ENCODE results near the gene TXNDC8.

TXNDC8 gene

DNA sequence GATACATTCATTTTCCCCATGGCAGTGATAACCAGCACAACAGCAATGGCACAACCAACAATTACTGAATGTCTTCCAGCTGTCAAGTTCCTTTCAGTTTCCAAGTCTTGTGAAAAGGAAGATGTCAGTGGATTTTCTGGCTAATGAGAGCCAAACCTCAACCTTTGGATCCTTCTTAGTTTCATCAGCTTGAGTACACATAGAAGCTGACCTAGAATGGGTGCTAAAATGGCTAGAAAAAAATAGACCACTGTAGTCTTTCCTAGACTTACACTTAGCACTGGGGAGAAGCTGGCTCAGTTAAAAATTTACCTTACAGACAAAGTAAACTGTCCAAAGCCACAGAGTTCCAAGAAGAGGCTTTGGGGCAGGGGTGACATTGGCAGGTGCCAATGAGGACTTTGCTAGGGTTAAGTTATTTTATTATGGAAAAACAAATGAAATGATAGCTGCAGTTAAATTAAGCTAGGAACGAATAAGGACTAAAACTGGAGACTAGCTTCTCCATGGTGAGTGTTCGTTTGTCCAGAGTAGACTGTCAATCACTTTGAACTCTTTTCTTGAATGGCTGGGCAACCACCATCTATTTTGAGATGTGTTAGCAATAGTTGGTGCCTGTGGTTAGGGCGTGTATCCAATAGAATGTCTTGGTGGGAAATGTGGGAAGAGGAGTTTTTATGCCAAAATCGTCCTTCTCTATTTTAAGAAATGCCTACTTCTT is 55.5 kb downstream of the TXNDC8 start:
- DNase-seq (ENCODE audit: low read depth in 3 of 3, low spot score in 1 of 3): no peak

DNA sequence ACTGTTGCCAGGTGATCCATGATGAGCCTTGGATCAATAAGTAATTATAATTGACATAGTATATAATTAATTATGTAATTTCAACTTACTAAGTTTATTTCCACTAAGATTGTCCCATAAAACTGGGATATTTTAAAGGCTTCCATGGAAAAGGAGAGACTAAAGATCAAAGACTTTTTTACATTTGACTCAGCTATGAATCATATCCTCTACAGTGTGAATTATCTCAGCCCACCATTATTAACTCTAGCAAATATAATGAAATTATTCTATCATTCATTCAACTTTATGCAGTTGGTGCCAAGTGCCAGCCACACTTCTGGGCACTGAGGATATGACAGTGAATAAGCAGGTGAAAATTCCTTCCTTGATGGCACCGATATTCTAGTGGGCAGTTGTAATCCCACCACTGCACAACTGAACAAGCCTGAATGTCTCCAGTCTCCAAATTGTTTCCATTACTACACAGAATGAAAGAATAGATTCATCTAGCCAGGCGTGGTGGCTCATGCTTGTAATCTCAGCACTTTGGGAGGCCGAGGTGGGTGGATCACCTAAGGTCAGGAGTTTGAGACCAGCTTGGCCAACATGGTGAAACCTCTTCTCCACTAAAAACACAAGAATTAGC is 59.5 kb downstream of the TXNDC8 start:
- DNase-seq (ENCODE audit: low read depth in 3 of 3, low spot score in 1 of 3): no peak

DNA sequence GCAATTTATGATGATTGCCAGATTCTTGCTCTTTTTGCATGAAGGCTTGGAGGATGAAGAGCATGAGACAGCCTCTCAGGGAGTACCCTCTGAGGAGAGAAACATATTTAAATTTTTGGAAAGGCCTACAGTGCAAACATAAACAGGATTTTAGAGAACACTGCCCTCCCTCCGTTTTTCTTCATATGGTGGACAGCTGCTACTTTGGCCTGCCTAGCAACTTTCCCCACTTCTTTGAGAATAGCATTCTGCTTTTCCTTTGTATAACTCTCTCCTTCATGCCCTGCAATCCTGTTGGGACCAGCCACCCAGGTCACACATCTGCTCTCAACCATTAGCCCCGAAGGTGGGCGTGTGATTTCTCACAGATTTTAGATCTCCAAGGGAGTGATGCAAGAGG is 60.9 kb downstream of the TXNDC8 start:
- no peak for DNase-seq (ENCODE audit: low read depth in 3 of 3, low spot score in 1 of 3)

DNA sequence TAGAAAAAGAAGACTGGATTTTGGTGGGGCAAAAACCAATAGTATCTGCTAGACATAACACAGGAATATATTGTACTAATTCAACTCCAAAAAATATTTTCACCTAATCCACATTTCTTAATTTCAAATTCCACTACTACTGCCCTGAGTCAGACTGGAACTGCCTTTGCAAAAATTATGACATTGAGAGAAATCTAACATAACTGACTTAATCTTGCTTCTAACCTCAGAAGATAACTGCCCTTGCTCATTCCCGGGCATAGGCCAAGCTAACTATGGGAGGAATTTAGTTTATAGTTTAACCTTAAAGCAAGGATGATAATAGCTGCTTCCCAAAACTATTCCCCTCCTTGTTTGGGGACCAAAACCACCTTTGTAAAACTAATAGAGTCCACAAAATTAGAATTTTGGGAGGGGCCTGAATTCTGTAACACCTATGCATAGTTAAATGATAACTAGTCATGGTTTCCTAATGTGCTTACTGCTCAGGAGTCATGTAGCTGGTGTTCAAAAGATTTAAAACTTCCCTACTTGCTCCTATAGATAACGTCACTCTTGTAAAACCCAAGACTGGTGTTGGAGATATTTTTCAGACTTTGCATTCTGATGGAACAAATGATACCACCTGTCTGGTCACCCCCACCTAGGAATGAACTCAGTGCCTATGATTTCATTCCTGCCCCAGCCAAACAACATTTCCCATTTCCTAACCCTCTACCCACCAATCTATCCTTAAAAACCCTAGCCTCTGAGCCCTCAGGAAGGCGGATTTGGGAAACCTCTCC is 67.3 kb downstream of the TXNDC8 start:
- DNase-seq (ENCODE audit: low read depth in 3 of 3, low spot score in 1 of 3): no peak

DNA sequence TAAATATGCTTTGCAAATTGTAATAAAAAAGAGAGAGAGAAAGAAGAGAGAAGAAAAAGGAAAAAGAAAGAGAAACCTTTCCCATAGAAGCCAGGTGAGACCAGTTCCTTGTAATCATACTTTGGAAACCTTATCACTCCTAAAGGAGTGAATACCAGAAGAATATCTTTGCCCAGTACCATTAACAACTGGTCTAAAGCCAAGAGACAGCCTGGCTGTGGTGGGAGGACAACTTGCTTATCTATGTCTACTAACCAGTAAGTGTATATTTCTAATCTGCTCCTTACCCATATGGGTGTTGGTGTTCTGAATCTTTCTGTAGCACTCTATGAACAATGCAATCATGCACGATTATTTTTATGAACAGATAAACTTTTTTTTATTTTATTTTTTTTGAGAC is 70.9 kb downstream of the TXNDC8 start:
- DNase-seq (ENCODE audit: low read depth in 3 of 3, low spot score in 1 of 3): no peak

DNA sequence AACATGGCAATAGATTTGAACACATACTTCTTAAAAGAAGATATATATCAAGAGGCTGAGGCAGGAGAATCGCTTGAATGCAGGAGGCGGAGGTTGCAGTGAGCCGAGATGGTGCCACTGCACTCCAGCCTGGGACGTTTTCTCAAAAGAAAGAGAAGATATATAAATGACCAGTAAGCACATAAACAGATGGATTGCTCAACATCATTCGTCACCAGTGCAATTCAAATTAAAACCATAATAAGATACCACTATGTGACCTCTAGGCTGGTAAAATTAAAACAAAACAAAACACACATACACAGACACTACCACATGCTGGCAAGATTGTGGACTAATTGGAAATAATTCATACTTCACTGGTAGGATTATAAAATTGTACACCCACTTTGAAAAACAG is 76.0 kb downstream of the TXNDC8 start:
- DNase-seq (ENCODE audit: low read depth in 3 of 3, low spot score in 1 of 3): no peak

DNA sequence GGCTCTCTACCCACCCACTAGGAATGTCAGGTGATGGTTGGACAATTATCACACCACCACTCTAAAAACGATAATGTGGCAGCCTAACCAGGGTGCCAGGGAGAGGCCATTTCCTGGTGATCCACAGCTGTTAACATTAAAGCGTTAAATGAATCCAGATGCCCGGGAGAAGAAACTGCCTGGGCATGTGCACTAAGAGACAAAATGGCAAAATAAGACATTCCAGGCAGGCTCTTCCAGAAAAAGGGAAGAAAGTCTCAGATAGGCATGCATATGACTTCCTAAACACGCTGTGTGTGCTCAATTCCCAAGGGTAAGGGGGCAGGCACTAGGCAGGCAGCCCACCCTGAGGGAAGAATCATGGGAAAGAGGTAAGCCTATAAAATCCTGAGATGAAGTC is 76.8 kb downstream of the TXNDC8 start:
- no peak for DNase-seq (ENCODE audit: low read depth in 3 of 3, low spot score in 1 of 3)

DNA sequence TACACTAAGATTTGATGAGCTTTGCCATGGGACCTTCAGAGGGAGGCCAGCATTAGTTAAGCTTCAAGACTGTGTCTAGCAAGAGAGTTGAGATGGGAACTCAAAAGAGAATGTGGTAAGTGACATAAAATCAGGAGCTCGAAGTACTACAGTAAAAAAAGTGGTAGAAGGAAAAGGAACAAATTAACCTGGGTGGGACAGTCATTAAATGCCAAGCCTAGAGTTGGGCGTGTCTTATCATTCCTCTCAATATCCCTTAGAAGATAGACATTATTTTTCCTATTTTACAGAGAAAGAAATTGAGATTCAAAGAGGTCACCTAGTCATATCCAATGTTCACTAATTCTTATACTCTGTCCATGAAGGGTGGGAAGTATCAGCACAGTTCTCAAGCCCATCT is 78.1 kb downstream of the TXNDC8 start:
- no peak for DNase-seq (ENCODE audit: low read depth in 3 of 3, low spot score in 1 of 3)

DNA sequence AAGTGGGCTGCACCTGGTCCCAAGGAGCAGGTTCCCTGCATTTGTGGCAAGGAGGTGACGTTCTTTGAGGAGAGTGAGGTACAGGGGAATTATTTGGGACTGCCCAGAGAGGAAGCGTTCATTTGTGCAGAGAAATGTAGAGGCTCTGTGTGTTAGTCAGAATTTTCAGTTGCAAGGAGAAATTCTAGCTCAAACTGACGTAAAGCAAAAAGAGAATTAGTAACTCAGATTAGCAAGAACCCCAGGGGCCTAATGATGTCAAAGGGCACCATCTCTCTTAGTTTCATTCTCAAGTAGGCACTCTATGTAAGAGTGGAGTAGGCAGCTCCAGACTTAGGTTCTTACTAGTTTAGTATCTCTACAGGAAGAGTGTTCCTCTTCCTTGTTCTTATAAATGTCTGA is 79.0 kb downstream of the TXNDC8 start:
- no peak for DNase-seq (ENCODE audit: low read depth in 3 of 3, low spot score in 1 of 3)

DNA sequence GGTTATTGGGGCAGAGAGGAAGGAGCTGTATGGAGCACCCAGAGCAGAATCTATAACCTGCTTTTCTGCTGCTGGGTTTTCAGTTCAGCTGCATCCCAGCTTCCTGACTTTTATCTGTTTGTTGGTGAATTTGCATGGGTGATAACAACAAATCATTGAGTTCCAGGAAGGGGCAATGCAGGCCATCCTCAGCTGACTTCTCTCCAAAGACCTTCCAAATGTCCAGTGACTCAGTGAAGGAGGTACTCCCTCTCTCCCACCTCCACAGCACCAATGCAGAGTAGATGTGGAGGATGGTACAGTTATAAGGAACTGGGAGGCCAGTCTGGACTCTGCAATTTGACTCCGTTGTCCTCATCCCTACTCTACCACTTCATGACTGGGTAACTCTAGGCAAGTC is 79.7 kb downstream of the TXNDC8 start:
- no peak for DNase-seq (ENCODE audit: low read depth in 3 of 3, low spot score in 1 of 3)

DNA sequence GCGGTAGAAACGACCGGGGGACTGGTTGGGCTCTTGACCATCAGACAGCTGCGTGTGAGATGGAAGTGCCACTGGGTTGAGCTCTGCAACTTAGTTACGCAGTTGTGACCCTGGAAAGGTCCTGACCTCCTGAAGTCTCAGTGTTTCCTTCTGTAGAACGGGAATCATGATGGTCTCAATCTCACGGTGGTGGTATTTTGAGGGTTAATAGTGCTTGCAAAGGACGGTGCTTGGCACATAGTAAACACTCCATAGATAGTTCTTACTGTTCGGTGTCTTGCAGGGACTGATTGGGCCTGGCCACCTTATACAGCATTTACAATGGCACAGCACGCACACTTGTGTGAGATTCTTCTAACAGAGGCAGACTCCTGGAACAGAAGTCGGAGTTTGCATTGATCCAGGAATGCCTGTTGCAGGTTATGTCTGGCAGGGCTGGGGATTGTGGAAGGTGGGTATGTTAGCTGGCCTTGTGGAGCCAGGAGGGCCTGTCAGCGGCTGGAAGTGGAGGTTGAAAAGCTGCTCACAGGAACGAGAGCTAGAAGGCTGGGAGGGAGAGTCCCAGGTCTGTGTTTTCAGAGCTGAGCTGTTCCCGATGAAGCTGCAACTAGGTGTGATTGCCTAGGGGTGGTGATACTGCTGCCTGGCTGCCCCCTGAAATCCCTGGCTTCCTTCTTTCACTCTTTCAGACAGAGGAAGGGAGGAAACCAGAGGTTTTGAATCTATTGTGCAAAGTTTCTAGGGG is 80.4 kb downstream of the TXNDC8 start:
- no peak for DNase-seq (ENCODE audit: low read depth in 3 of 3, low spot score in 1 of 3)

DNA sequence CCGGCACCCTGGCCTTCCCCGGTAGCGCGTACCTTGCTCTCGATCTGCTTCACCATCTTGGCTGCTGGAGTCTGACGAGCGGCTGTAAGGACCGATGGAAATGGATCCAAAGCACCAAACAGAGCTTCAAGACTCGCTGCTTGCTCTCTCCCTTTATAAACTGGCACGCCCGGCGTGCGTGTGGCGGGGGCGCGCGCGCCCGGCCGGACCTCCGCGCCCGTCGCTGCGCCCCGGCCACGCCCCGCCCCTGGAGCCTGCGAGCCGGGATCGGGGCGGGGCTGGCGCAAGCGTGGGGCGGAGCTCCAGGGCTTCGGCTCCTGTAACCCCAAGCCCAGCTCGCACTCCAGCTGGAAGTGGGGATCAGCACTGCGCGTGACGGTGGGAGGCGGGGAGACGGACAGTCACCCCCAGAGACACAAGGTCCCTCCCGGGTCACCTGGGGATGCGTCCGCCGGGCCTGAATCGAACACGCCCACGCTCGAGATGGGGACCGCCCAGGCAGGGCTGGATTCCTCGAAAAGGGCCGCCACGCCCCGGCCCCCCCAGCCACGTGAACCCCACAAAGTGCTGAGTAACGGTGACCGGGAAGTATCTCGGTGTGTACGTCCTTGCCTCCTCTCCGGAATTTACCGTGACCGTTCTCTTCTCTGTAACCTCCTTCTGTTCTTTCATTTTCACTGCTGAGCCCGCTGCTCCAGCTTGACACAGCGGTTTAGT is 81.1 kb downstream of the TXNDC8 start, which contains the start of gene TXN:
TSS of gene TXN (minus strand) at position 128 of the 717 bp plus-strand sequence. CDS start at position 56, 72 bp downstream.
- peak; percentile 32 to 85 (median 57) for DNase-seq (ENCODE audit: low read depth in 3 of 3, low spot score in 1 of 3)

DNA sequence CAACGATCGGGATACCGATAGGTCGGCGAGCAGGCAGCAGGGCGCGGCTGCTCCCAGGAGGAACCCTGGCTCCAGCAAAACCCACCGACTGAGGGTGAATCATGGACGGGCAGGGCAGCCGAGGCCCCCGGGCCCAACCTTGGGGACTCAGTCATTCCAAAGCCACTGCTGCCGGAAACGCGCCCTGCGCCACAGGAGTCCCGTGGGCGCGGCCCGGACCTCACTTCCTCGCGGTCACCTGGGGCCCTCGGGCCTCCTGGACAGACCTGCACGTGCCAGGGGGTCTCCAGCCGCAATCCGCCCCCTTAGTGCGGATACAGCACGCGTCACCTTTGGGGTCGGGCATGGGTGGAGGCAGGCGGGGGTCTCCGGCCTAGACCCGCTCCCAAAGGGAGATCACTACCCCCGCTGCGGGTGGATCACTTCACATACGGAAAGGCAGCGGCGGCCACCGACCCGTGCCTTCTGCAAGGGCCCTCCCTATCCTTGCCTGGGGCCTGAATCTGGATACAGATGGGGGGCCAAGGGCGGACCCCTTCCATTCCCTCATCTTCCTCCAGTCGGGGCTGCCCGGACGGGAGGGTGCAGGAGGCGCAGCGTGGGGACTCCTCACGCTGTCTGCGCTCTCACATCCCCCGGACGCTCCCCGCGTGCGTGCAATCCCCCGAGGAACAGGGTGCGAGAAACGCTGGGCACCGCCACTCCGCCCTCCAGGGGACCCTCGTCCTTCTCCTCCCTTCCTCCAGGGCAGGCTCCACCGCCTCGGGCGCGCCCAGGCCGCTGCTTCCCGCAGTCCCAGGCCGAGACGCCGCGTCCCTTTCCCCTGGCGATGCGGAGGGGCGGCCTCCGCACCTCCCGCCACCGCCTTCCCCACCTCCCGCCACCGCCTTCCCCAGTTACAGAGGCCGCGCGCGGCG is 81.9 kb downstream of the TXNDC8 start:
- DNase-seq (ENCODE audit: low read depth in 3 of 3, low spot score in 1 of 3): peak in 2 of 3 donors; percentile 2 to 31

DNA sequence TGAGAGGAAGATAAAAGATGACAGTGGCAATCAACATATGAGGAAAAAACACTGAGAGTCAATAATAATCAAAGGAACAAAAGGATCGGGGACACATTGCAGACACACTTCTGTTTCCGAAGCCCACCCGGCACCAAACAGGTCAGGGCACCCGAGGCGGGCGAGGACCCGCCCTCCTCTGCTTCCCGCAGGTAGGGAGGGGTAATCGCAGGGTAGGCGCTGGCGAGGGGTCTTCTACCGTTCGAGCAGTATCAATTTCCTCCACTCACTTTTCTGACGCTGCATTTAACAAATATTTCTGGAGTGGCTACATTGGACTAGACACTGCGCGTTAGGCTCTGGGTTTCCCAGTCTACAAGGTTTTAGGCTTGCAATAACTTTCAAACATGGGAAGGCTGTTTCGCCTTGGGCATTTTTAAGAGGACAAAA is 82.6 kb downstream of the TXNDC8 start:
- no peak for DNase-seq (ENCODE audit: low read depth in 3 of 3, low spot score in 1 of 3)

DNA sequence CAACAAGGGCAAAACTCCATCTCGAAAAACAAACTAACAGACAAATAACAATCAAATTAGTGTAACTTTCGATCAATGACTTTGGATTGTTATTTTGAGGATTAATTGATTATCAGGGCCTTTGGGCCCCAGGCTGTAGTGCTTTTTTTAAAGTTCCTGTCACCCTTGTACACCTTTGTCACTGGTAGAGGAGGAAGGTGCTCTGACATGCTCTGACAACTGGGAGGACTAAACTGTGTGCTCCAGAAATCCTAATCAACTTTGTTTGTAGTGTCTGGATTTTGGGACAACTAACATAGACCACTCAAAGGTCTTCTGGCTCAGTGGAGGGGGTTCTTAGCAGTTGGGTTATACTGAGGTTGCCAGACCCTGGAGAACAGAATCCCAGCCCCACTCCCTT is 83.2 kb downstream of the TXNDC8 start:
- DNase-seq (ENCODE audit: low read depth in 3 of 3, low spot score in 1 of 3): no peak

All from stimulated activated CD4-positive, alpha-beta T cell treated with anti-CD3 and anti-CD28 coated beads, TNF-alpha, amount 100 ng/mL, for 1 hour (primary cell).